HG02678 (cell line): Measurements from ENCODE around the gene PSMC3IP.
"Not testable (repeated sequence)": the region's sequence is repeated elsewhere in the genome, so short reads cannot be mapped to it uniquely, and the experiment has no call there.

Source experiments
- ATAC-seq: cut with Tn5 transposase; IDR thresholded peaks from one replicate; pipeline ENCODE4 v1.9.1; 2021; ENCODE audit warnings: mild to moderate bottlenecking, moderate library complexity; ENCODE audit not compliant: unreplicated experiment

Gene PSMC3IP

GRCh38 chr17:42577532-42578281 lies at the start of gene PSMC3IP:
Gene PSMC3IP, minus strand, starts transcription at chr17:42577729. Its CDS starts 43 bp downstream, at chr17:42577686.
- peak; percentile 72 for ATAC-seq

DNA sequence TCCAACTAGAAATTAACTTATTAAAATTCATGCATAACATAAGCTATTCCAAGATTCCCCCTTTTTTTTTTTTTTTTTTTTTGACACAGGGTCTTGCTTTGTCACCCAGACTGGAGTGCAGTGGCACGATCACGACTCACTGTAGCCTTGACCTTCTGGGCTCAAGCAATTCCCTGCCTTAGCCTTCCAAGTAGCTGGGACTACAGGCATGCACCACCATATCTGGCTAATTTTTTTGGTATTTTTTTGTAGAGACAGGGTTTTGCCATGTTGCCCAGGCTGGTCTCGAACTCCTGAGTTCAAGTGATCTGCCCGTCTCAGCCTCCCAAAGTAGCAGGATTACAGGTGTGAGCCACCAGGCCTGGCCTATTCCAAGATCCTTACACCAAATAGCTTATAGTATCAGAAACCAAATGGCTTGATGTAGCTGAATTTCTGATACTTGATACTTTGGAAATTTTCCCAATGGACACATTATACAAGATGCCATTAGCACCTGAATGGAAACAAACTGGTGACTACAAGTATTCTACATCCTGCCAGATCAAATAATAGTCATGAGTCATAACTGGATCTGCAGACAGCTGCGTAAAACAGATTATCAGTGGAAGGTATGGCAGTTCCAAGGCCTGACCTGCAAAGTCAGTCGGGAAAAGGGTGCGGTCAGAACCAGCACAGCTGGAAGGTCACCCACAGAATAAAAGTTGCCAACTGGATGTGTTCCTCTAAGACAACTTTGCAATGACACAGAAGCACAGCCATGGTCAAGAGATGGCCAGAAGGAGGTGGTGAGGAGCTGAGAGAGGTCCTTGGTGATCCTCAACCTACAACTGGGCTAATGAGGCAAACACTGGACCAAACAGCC lies 46.4 kb upstream of the PSMC3IP start:
- no peak for ATAC-seq

GRCh38 chr17:42623271-42623670 lies 45.7 kb upstream of the PSMC3IP start:
- no peak for ATAC-seq

- ATAC-seq, result not testable (repeated sequence)
These were observed 44.5 kb upstream of the PSMC3IP start for GRCh38 chr17:42621987-42622386.

DNA sequence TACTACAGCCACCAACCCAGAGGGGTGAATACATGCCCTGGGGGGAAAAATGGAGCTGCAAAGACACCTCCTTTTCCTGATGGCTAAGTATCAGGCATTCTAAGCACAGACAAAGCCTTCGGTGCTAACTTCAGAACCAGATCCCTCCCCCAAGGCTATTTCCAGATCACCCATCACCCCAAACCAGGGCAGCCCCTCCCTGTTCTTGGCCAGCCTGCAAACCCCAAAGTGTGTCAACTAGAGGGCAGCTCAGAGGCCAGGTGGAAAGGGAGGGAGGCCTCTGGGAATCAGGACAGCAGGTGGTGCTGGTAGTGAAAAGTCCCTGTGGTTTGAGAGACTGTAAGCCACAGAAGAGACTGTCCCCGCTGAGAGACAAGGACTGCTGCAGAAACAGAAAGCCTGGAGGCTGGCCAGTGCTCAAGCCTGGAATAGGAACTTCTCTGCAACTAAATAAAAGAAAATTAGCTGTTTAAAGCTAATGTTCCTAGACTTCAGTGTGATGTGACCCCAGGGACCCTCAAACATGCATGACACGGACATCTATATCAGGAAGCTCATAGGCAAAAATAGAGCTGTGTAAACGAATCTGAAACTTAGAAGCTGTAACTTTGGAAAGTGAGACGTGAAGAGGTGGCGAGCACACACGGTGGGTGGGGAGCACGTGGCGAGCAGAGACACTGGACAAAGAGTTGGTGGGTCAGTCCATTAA lies 41.1 kb upstream of the PSMC3IP start:
- peak; percentile 73 for ATAC-seq

DNA sequence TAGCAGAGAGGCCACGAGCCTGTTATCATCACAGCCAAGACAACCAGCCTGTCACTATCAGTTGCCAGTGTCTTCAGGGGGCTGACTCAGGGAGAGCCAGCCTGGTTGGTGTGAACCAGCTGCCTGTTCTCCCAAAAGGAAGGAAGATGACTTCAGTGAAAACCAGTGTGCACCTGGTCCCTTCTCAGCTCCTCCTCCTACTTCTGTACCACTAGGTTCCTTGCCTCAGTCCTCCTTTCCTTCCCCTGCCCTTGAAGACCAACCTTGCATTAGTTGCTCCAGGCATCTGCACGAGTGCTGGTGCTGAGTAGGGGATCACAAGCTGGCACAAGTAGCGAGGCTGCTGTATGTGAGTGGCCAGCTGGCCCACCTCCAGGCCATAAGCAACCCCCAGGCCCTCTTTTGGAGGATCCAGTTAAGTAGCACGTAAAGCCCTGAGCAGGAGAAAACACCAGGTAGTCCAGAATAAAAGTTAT lies 40.5 kb upstream of the PSMC3IP start:
- peak; percentile 23 for ATAC-seq

- no peak for ATAC-seq
These were observed 36.3 kb upstream of the PSMC3IP start for GRCh38 chr17:42613699-42614295.

GRCh38 chr17:42612013-42612412 lies 34.5 kb upstream of the PSMC3IP start:
- no peak for ATAC-seq

DNA sequence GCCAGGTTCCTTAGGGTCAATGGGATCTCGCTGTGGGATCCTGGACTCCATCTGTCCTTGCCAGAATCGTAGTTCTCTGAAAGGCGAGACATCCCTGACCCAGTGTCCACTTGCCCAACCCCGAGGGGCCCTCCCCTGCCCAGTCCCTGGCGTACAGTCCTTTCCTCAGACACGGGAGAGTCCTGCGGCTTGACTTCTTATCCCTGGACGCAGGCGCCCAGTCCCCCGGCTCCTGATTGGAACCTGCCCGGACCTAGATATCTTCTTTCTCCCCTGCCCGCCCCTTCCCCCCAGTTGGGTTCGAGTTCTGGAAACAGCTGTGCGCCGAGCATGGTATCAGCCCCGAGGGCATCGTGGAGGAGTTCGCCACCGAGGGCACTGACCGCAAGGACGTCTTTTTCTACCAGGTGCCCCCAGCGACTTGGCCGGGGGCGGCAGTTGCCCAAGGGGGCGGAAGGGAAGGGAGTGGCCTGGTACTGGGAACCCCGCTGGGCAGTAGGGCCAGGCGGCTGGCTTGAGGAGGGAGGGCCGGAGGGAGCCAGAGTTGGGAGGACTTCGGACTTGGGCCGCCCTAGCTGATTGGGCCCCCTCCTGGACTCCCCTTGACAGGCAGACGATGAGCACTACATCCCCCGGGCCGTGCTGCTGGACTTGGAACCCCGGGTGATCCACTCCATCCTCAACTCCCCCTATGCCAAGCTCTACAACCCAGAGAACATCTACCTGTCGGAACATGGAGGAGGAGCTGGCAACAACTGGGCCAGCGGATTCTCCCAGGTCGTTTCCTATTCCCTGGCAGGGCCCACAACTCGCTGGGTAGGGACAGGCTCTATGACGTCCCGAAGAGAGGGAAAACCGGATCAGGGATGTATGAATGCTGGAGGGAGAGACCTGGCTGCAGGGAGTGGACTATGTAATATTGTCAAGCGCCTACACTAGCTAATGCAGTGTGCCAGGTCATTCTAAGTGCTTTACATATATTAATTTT lies 32.6 kb upstream of the PSMC3IP start:
- ATAC-seq, result not testable (repeated sequence)

DNA sequence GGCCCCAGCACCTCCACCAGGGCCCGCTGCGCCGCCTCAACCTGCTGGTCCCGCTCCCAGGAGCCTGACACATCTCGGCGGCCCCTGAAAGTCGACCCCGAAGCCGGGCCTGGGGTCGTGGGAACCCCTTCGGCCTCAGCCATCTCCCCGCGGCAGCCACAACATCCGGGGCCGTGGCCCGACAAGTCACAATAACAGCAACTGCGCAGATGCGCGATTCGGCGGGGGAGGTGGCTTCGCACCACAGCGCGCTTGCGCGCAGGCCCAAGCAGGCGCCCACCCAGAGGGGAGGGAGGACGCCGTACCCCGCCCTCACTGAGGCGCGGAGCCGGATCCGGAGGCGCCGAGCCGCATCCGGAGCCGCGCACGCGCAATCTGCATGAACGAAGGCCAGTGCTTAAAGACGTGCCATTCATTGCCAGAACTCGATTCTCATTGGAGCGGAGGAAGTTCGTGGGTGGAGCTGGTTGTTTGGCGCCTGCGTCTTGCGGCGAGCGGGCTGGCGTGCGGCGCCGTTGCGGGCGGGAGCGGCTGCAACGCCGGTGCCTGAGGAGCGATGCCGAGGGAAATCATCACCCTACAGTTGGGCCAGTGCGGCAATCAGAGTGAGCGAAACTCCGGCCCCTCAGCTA lies 31.8 kb upstream of the PSMC3IP start, which contains the start of the genes RETREG3 and TUBG1:
Gene RETREG3, minus strand, starts transcription at position 193 of the 632 bp plus-strand sequence. Its CDS starts 50 bp downstream, at position 143.
Gene TUBG1, plus strand, starts transcription at position 502 of the 632 bp plus-strand sequence. Its CDS starts 55 bp downstream, at position 557.
- peak; percentile 93 for ATAC-seq

DNA sequence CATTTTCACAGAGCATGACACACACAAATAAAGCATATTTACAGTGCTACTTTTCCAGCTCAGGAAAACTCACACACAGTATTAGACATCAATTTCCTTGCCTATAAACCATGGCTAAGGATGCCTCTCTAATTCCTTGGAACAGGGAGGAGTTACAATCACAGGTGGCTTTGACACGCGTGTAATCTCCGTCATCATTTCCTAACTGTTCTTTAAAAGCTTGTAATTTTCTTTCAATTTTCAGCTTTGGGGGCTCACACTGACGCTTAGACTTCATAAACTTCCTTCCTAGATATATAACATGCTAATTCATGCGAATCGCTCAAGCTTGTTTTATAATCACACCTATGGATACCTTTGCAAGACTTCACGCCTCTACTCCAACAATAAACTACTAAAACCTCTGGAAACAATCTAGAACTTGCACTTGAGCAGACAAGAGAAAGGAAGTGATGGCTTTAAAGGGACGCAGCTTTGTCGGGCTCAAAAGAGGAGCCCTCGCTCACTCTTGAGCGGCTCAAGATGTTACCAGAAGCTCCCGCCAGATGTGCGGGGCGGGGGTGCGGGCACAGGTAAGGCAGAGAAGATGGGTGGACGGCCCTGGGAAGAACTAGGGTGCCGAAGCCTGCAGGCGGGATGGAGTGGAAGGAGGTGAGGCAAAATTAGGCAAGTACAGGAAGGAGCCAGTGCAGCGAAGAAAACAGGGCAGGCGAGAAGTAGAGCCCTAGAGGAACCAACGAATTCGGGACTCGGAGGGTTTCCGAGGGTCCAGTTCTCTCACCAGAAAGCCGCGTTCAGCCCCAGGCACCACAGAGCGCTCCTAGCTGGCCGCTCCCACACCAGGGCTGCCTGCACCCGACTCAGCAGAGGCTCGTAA lies 31.0 kb upstream of the PSMC3IP start:
- no peak for ATAC-seq

DNA sequence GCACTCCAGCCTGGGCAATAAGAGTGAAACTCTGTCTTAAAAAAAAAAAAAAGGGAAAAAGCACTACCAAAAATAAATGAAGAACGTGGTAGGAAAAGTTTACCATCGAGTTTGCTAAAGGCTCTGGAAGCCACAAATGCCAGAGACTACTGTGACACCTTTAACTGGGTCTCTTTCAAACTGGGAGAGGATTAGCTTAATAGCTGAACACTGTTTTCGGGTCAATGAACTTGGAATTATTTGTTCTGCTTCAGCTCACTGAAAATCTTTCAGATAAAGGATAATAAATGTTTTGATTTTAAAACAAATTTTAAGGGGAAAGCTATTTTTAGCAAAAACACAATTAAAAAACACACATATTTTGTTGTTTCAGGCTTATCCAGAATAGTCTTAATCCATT lies 30.2 kb upstream of the PSMC3IP start:
- no peak for ATAC-seq

DNA sequence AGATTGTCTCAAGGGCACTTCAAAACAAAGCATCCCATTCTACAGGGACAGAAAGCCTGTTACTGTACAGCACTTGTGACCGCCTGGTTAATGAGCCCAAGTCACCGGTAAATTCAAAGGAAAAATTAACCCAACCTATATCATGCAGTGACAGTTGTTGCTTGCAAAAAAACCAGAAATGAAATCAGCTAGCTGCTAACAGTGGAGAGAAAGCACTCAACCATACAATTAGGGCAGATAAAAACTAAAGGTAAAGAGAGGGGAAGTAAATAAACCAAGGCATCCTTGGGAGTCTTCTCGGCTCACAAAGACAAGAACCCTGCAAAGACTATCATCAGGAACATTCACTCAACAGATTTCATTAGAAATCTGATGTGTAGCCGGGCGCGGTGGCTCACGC lies 25.8 kb upstream of the PSMC3IP start:
- ATAC-seq, result no peak

DNA sequence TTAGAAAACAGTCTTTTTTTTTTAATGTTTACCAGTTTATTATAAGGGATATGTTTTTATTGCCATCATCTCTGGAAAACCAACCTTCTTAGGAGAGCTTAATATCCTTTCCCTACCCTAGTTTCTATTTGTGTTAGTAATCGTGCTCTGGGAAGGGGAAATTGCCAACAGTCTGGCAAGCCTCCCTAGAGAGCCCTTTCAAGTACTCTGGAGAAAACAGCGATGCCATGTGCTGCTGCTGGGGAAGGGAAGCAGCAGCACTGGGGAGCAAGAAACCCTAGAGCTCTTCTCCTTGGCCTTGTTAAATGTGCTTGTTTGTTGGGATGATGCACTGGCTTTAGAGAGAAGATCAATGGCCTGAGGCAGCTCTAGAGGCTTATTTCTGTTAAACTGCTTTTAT lies 21.4 kb upstream of the PSMC3IP start:
- no peak for ATAC-seq

- no peak for ATAC-seq
These were observed 18.9 kb upstream of the PSMC3IP start for GRCh38 chr17:42596386-42596785.

DNA sequence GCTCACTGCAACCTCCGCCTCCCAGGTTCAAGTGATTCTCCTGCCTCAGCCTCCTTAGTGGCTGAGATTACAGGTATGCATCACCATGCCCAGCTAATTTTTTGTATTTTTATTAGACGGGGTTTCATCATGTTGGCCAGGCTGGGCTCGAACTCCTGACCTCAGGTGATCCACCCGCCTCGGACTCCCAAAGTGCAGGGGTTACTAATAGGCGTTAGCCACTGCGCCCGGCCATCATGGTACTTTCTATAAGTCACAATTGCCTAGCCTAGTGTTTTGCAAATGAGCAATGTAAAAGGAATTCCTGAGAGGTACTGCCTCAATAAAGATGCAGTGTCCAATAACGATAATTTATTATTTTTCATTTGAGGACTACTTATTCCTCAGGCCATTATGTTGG lies 13.9 kb upstream of the PSMC3IP start:
- ATAC-seq, result no peak

- no peak for ATAC-seq
These were observed 13.4 kb upstream of the PSMC3IP start for GRCh38 chr17:42590886-42591285.
